Stimulated activated naive CD4-positive, alpha-beta T cell treated with Interleukin-2 at 50 U/mL for 16 hours (primary cell): ENCODE measurements around the gene RAI1.

ENCODE experiments used
- DNase-seq: peaks from one replicate; lab custom pipeline; 2025; lab: John Stamatoyannopoulos, UW

Gene RAI1

DNA sequence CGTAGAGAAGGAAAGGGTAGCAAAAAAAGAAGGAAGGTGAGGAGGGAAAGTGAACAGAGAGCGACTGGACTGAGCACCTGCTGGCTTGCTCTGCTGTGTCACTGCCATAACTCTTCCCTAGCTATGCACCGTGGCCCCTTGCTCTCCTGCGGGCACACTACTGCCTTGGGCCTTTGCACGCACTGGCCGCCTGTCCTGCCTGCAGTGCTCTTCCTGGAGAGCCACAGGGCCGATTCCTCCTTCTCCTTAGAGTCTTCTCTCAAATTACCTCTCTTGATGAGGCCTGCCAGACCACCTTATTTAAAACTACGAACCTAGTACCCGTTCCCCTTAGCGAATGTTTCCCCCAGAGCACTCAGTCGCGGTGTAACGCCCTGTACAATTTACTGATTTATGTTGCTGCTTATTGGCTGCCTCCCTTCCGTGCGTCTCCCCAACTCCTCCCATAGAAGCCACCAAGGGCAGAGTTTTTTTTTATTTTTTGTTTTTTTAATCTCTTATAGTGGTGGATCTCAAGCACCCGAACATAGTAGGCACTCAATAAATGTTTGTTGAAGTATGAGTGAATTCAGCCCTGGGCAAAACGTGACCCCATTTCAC, 70.3 kb downstream of the RAI1 start:
- peak; percentile 35 for DNase-seq

DNA sequence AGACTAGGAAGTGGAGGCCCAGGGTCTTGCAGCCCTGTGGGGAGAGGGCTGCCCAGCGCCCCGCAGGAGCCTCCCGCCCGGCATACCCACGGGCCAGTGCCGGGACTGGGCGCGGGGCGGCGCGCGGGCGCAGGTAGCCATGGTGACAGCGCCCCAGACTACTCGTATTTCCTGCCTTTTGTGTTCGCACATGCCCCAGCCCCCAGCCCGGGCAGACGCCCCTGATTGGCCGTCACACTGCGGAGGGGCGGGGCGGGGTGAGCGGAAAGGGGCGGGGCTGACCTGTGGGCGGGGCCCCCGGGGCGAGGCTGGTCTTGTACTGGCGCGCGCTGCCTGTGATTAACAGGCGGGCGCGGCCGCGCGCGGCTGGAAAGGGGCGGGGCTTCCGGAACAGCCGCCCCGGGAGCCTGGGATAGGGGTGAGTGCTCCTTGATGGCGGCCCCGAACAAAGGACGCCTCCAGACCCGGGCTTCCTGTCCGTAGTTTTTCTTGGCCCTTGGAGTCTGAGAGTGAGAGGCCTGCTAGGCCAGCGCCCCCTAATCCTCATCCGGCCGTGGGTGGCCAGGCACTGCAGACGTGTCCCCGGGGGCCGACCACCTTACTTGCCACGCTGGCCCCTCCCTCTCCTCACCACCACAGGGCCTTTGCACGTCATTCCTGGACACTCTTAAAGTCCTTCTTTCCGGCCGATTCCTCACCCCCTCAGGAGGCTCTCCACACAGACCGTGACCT, 71.0 kb downstream of the RAI1 start:
- peak; percentile 96 for DNase-seq

DNA sequence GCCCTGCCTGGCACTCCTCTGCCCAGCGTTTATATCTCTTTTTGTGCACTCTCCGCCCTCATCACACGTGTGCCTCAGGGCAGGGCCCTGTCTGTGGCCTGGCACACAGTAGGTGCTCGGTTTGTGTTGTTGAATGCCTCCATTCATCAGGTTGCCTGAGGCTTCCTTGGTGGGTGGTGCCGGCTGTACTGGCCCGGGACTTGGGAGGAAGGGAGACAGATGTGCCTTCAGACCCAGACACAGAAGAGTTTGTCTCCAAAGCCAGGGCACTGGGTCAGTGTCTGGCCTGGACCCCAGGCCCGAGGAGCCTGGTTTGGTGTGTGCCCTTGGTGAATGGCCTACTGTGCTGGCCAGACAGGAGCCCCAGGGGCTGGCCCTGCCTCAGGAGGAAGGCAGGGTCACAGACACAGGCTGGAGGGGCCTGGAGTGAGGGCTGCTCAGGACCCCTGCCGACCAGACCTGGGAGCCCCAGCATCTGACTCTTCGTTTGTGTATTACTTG, 71.6 kb downstream of the RAI1 start:
- DNase-seq, result no peak

DNA sequence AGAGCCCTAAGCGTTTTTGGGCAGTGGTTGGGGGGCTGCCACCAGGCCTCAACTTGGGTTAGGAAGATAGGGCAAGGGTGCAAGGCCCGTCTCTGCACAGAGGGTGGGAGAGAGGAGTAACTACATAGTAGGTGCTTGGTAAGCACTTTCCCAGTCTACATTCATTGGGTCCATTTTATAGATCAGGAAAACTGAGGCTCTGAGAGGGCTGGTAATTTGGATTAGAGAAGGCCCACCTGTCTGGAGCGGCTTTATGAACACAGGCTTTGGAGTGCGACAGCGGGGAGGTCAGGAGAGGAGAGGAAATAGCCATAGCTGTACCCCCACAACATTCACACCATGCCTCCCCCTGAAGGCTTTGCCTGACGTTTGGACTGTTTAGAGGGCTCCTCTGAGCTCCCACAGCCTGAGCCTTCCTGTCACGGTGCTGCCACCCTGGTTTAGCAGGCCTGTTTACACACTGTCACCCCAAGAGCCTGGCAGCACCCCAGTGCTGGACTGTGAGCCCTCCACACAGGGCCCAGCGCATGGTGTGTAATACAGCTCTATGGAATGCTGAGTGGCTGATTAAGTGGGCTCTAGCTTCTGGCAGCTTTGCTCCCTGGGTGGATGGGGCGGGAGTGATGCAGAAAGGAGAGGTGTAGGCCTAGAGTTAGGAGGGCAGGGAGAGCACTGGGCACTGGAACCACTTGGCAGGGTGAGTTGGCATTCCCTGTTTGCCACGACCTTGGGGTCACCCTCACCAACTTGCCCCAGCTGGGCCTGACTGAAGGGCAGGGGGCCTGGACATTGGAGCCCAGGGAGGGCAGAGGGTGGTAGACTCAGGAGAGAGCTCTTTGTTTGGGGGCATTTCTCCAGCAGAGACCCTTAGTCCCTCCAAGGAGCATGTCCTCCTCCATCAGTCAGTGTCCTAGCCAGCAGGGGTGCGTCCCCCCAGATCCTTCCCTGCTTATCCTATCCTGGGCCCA, 73.7 kb downstream of the RAI1 start:
- DNase-seq, result no peak

DNA sequence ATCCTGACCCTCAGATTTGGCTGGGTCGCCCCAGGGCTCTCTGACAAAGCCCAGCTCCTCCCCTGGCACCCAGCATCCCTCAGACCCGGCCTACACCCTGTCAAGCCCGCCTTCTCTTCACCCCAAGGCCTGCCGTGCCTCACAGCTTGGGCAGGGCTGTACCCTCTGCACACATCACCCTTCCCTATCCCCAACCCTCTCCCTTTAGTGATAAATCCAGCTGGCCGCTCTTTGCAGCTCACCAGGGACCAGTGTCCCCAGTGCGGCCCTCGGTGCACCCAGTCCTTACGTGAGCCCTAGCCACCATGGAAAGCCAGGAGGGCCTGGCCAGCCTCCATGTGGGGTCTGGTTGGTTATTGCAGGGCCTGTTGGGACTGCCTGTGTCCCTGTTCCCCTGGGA, 74.5 kb downstream of the RAI1 start:
- no peak for DNase-seq

DNA sequence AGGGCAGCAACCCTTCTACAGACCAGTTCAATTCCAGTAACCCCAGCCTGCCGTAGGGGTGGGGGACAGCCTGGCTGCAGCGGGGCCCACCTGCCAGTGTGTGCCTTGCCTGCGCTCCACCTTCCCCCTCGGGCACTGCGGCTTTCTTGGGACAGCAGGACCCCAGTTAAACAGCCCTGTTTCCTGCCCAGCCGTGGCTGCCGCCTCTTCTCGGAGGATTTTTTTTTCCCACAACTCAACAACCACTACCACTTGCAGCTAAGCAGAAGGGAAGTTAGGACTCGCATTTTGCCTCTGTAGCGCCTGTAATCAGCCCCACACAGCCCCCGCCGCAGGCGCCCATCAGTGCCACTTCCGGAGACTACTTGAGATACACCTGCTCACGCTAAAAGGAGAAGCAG, 76.1 kb downstream of the RAI1 start:
- no peak for DNase-seq

DNA sequence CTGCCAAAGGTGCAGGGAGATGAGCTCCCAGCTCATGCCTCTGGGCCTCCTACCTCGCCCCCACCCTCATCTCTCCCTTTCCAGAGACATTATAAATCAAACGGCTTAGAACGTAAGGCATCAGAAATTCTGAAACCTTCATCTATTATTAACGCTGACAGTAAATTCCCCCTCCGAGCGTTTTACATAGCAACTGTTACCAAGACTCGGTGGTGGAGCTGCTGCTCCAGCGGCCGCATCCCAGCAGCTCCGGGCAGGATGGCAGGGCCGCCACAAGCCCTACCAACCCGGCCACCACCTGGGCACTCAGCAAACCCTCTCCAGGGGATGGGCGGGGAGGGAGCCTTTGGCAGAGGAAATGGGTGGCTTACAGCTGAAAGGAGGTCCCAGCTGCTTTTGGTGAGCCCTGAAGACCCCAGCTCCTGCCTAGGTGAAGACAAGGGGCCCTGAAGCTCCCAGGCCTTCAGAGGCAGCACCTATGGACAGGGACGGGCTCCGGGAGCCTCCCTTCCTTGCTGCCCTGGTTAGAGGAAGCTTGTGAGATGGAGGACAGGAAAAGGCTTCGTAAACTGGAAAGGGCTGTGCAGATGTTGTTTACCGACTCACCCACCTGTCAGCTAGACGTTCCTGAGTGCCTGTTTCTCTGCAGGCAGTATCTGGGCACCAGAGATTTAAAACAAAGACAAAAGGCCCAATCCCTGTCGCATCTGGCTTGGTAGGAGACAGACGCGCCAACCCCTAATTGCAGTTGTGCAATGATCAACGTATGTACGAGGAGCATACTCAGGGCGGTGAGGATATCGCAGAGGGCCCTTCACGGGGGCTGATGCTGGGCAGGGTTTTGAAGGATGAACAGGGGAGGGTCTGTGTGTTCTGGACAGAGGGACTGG, 76.9 kb downstream of the RAI1 start:
- no peak for DNase-seq

DNA sequence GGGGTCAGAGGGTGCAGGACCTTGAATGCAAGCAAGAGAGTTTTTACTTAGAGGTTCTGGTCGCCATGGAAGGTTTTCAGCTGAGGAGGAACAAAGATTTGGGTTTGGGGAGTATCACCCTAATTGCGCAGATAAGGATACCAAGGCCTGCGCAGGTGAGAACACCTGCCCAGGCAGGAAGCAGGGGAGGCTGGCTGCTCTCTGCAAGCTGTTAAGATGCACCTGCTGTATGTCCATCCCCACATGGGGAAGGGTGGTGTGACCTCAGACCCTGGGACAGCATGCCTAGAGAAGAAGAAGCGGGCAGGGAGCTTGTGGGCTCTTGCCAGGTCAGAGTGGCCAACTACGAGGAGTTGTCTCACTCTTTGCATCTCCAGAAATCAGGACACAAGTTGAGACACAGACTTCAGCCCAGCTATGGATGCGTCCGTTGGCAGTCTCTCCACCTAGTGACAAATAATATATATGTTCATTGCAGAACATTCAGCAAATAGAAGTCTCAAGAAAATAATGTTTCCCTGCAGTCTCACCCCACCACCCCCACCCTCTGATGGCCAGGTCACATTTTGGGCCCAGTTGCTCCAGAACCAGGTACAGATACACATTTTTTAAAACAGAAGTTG, 77.8 kb downstream of the RAI1 start:
- no peak for DNase-seq

DNA sequence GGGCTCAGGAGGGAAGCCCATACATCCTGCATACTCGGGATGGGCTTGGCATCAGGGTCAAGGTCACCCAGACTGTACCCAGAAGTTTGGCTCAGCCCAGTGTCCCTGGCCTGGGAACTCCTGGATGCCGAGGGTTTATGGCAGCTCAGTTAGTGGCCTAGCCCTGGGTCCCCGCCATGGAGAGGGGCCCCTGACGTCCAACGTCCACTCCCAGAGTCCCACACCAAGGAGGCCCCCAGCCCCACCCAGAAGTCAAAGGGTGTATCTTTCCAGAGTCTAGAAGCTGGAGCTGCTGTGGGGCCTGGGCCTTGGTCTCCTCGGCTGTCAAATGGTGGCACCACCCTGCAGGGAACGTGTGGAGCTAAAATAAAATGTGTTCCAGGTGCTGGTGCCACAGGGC, 79.1 kb downstream of the RAI1 start:
- no peak for DNase-seq

DNA sequence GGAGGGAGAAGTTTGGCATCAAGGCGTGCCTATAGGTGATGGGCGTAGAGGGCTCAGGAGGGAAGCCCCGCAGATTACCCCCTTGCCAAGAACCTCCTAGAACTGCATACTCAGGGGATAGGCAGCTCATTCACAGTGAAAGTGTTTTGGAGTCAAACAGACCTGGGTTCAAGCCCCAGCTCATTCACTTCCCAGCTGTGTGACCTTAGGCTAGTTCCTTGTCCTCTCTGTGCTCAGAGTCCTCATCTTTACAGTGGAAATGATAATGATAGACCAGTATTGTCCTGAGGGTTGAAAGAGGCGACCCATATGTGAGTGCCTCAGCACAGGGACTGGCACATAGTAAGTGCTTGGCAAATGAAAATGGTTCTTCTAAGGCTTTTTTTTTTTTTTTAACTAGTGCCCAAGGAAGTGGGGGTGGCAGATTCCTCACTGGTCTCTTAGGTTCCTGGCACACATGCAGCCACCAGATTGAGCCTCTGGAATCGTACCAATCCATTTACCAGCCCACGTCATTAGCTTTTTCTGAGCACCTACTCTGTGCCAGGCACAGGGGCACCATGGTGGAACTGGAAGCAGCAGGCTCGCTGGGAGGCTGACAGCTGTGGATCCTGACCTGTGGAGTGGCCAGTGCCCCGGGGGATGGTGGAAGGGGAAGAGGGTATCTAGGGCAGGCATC, 79.8 kb downstream of the RAI1 start:
- DNase-seq, result no peak

DNA sequence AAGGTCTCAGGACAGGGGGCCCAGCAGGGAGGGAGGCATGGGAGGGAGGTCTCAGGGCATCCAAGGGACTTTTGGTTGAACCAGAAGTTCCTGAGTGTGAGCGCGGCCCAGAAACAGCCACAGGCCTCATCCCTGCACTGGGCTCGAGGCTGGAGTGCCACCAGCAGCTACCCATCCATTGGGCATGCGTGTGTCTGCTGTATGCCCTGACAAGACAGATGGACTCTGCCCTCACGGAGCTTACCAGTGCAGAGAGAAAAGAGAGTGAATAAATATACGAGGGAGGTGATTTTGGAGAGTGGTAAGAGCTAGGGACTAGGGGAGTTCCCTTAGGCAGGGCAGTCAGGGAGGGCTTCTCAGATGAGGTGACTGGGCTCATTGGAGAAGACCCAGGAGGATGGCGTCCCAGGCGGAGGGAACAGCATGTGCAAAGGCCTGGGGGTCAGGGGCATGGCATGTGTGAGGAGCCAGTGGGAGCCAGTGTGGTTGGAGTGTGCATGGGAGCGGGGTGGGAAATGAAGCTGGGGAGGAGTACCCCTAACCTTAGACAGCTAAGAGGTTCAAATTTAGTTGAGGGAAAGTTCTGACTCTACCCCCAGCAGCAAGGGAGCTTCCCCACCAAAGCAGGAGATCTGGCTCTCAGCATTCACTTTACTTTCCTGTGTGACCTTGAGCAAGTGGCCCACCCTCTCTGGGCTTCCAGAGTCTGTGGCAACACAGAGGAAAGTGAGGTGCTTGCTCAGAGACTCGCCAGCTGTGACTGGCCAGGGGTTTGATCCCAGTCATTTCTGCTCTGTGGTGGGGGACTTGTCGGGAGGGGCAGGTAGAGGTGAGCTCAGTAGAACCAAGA, 80.9 kb downstream of the RAI1 start:
- no peak for DNase-seq

DNA sequence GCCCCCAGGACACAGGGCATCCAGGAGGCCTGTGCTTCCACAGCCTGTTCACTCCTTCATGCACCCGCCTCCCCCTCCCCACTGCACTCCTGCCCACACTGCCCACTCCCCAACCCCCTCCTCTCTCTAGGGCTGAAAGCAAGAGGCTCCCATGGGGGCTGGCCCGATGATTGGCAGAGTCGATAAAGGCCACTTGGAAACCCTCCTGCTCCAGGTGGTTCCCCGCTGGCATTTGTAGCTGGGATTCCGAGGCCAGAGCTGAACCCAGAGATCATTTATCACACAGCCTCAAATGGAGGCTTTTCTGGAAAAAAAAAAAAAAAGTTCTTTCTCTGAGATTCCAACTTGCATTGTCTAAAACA, 81.5 kb downstream of the RAI1 start:
- DNase-seq, result no peak

DNA sequence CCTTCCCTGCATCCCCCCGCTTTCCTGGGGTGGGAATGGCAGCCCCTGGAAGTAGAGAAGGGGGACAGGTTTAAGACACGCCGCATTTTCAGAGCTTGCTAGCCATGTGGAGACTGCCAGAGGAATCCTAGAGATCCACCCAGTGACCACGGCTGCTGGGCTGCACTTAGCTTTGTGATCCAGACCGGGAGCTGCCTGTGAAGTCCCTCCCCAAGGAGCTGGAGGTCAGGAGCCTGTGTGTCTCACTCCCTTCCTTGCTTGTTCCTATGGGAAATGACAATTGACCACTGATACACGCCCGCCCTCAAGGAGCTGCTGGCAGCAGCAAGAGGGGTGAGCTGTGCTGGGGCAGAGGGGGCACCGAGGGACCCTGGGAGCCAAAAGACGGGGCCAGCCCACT, 81.9 kb downstream of the RAI1 start:
- DNase-seq, result no peak

DNA sequence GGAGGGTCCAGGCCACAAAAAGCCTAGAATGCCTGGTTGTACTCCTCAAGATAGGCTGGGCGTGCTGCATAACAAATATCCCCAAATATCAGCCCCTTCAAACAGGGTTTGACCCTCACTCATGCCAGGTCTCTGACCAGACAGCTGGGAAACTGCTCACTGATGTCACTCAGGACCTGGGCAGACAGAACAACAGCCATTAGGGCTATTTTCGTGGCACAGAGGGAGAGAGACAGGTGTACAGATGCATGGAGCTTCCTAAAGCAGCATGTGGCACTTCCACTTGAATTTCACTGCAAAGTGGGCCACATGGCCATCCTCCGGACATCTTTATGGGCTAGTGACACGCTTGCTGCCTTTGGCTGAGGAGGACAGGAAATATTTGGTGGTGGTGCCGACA, 82.5 kb downstream of the RAI1 start:
- no peak for DNase-seq

DNA sequence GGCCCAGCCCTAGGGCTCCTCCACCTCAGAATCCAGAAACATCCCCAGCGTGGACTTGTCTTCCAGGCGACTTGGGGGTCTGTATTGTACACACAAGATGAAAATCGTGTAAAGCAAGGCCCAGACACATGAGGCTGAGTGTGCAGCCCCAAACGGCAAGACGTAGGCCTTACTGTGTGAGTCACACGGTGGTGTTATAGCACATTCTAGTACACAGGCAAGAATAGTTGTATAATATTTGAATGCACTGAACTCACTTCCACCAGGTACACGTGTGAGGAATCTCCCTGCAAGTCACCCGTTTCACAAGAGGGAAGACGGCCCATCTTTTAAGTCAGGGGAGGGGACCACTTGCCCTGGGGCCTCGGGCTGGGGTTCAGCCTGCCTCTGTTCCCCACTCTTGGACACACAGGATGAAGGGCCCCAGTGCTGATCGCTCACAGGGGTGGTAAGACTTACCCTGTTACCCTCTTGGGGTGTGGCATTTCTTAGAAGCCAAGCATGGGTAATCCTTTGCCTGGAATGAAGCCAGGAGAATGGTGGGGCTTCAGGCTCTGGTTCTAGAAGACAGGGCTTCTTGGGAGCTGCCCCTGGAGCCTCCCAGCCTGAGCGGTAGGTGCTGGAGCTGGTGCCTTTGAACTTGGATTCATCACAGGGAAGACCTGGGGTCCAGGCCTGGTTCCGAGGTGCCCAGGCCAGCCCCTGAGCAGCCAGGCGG, 84.3 kb downstream of the RAI1 start:
- no peak for DNase-seq

DNA sequence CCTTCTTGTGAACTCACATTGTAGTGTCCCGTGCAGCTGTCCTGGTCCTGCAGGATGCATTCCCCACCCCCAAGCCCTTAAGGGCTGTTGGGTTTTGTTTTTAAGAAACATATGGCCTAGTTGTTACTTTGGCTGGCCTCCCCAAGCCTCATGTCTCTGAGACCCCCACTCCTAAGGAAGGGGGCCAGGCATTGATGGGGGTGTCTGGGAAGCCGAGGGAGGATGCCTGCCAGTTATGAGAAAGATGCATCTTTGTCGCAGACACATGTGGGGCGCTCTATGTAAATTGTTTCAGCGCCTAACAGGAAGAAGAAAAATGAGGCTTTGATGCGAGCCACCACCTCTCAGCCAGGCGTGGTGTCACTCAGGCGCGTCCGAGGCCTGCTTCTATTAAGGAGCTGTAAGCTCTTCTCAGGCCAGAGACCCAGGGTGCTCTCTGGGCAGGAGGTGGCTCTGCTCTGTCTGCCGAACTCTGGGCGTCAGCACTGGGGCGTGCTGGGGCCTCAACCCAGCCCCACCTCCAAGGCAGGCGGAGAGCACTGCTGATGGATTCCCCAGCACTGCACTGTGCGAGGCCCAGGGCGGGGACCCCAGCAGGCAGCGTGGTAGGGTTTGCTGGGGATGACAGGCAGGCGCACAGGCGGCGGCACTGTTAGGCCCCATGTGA, 85.0 kb downstream of the RAI1 start:
- no peak for DNase-seq

DNA sequence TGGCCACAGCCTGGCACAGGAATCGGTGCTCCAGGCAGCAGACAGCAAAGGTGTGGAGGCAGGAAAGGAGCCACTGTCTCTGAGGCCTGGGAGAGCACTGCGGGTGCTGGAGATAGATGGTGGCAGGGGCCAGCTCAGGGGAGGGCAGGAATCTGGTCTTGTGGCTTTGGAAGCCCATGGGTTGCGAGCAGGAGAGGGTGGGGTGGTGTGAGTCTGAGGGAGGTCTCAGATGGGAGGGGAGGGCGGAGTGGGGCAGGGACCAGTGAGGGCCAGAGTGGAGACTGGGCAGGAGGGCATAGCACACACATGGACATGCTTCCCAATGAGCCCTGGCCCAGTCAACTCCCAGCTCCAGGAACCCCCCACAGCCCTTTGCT, 85.5 kb downstream of the RAI1 start:
- DNase-seq, result no peak

DNA sequence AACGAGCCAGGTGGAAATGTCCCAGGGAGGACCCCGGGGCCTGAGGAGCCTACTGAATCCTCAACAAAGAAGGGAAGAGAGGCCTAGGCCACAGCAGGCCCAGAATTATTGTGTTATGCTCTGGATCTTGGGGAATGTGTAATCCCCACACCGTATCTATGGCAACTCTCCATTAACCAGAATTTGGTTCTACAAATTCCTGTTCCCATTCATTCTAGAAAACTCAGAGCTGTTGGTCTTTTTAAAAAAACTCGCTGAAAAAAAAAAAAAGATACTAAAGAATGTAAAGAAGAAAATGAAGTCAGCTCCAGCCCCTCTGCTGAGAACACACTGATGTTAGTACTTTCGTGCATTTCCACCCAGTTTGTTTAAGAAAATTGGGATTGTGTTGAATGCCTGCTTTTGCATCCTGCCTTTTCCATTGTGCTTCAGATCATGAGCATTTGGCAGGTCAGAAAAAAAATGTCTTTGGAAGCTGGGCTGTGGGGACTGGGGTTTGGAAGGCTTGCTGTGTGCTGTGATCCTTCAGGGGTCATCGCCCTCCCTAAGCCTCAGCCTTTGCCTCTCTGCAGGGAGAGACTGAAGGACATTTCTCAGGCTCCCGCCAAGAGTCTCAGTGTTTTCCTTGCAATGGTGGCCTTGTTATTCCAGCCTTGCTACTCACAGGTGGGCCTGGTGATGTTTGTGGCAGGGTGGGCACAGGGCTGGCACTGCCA, 86.1 kb downstream of the RAI1 start:
- DNase-seq, result no peak
